Neuronal stem cell (in vitro differentiated cells): ENCODE results near the gene TENT4B.
"Not testable (repeated sequence)": the region's sequence is repeated elsewhere in the genome, so short reads cannot be mapped to it uniquely, and the experiment has no call there.

Source experiments
- DNase-seq: peaks from one replicate; pipeline ENCODE4 v3.0.0-alpha.2; 2013; ENCODE audit warnings: low spot score
- H2AFZ ChIP-seq: one replicate; pipeline ENCODE4 v1.6.1; 2013; ENCODE audit warnings: mild to moderate bottlenecking, low read length, inconsistent platforms
- H2AK5ac ChIP-seq: 2 replicates; pipeline ENCODE4 v1.6.1; 2013; ENCODE audit warnings: low read depth, mild to moderate bottlenecking, inconsistent platforms, low read length, moderate library complexity, mixed read lengths
- H2BK120ac ChIP-seq: 2 replicates; pipeline ENCODE4 v1.6.1; 2013; ENCODE audit warnings: low read depth, mild to moderate bottlenecking, inconsistent platforms, low read length, moderate library complexity, mixed read lengths
- H2BK12ac ChIP-seq: one replicate; pipeline ENCODE4 v1.6.1; 2013; ENCODE audit warnings: low read length, inconsistent platforms
- H2BK15ac ChIP-seq: 2 replicates; pipeline ENCODE4 v1.6.1; 2013; ENCODE audit warnings: mild to moderate bottlenecking, low read length, inconsistent platforms, mixed read lengths
- H2BK5ac ChIP-seq: one replicate; pipeline ENCODE4 v1.6.1; 2013; ENCODE audit warnings: inconsistent platforms, mild to moderate bottlenecking, low read length, moderate library complexity
- H3K14ac ChIP-seq: one replicate; pipeline ENCODE4 v1.6.1; 2013; ENCODE audit warnings: low read length, inconsistent platforms
- H3K18ac ChIP-seq: 2 replicates; pipeline ENCODE4 v1.6.1; 2013; ENCODE audit warnings: low read length, inconsistent platforms
- H3K23ac ChIP-seq: 2 replicates; pipeline ENCODE4 v1.6.1; 2013; ENCODE audit warnings: low read depth, mild to moderate bottlenecking, mixed read lengths, low read length, inconsistent platforms; ENCODE audit not compliant: poor library complexity
- H3K27ac ChIP-seq: replicated peaks from 3 replicates; pipeline ENCODE4 v1.5.1; 2013; ENCODE audit warnings: low read length, inconsistent platforms
- H3K27me3 ChIP-seq, 3 experiments: 2 replicates each; pipeline ENCODE4 v1.6.1; 2013; ENCODE audit warnings: low read length in 3 of 3, mild to moderate bottlenecking in 2 of 3, inconsistent platforms in 1 of 3, low read depth in 1 of 3, mixed read lengths in 1 of 3, moderate library complexity in 1 of 3; ENCODE audit not compliant: control insufficient read depth in 3 of 3, insufficient read depth in 3 of 3
- H3K36me3 ChIP-seq, 2 donors: replicated peaks in 1 of 2; 2 replicates each; pipeline ENCODE4 v1.6.1; 2013; ENCODE audit warnings: low read length in 2 of 2; ENCODE audit not compliant: control insufficient read depth in 2 of 2, insufficient read depth in 2 of 2
- H3K4ac ChIP-seq: 2 replicates; pipeline ENCODE4 v1.6.1; 2013; ENCODE audit warnings: inconsistent platforms, mild to moderate bottlenecking, low read length, moderate library complexity
- H3K4me1 ChIP-seq, 2 donors: 1 replicate in 1 of 2; 2 replicates in 1 of 2; pipeline ENCODE4 v1.6.1; 2013; ENCODE audit warnings: low read length in 2 of 2, low read depth in 1 of 2; ENCODE audit not compliant: control insufficient read depth in 2 of 2, insufficient read depth in 1 of 2
- H3K4me2 ChIP-seq: one replicate; pipeline ENCODE4 v1.6.1; 2013; ENCODE audit warnings: mild to moderate bottlenecking, low read length, inconsistent platforms; ENCODE audit not compliant: insufficient read depth, poor library complexity, severe bottlenecking
- H3K4me3 ChIP-seq, 2 donors: 2 replicates each; pipeline ENCODE4 v1.5.1; 2013; ENCODE audit warnings: low read length in 2 of 2, mild to moderate bottlenecking in 2 of 2, inconsistent platforms in 1 of 2, moderate library complexity in 1 of 2
- H3K79me1 ChIP-seq: one replicate; pipeline ENCODE4 v1.6.1; 2013; ENCODE audit warnings: low read depth, mild to moderate bottlenecking, inconsistent platforms, low read length, moderate library complexity
- H3K9ac ChIP-seq: one replicate; pipeline ENCODE4 v1.6.1; 2013; ENCODE audit warnings: mild to moderate bottlenecking, low read depth, low read length, inconsistent platforms; ENCODE audit not compliant: poor library complexity
- H3K9me3 ChIP-seq, 2 donors: replicated peaks in 1 of 2; 2 replicates each; pipeline versions ENCODE3 to v1.6.1; 2013; ENCODE audit warnings: low read length in 2 of 2, mild to moderate bottlenecking in 2 of 2, inconsistent platforms in 1 of 2, low read depth in 1 of 2, mixed read lengths in 1 of 2, moderate library complexity in 1 of 2; ENCODE audit not compliant: control insufficient read depth in 2 of 2, insufficient read depth in 1 of 2
- H4K8ac ChIP-seq: one replicate; pipeline ENCODE4 v1.6.1; 2013; ENCODE audit warnings: low read depth, mild to moderate bottlenecking, inconsistent platforms, low read length, moderate library complexity
- H4K91ac ChIP-seq: one replicate; pipeline ENCODE4 v1.6.1; 2013; ENCODE audit warnings: low read length, low read depth, mild to moderate bottlenecking, inconsistent platforms; ENCODE audit not compliant: poor library complexity
- WGBS, 2 donors: extraction: QIAGEN DNeasy Blood & Tissue Kit; methylation state at CpG; one replicate each; pipeline ENCODE4 v1.1.7; 2013; ENCODE audit warnings: missing lambda C conversion rate in 2 of 2, mixed read lengths in 1 of 2; ENCODE audit not compliant: insufficient read length in 2 of 2, insufficient replicate concordance in 1 of 2; ENCODE audit errors: extremely low coverage in 2 of 2; 5-methylcytosine and 5-hydroxymethylcytosine counted together

Gene TENT4B

GRCh38 chr16:50169555-50170096 lies 16.5 kb downstream of the TENT4B start:
- no CpG with 5 or more reads among the region's 2 CpGs for WGBS, 2 donors
- no peak for DNase-seq

GRCh38 chr16:50171773-50172172 lies 18.7 kb downstream of the TENT4B start:
- H4K8ac ChIP-seq, H3K36me3 ChIP-seq, H3K27ac ChIP-seq, H2BK15ac ChIP-seq, H3K18ac ChIP-seq, H3K23ac ChIP-seq, H4K91ac ChIP-seq, H3K4me3 ChIP-seq, H2BK5ac ChIP-seq, H3K79me1 ChIP-seq, H3K4me2 ChIP-seq, H3K4ac ChIP-seq, H3K4me1 ChIP-seq, DNase-seq, H2BK12ac ChIP-seq, H2BK120ac ChIP-seq, H2AFZ ChIP-seq, H3K14ac ChIP-seq, H3K9me3 ChIP-seq, H3K27me3 ChIP-seq, H3K9ac ChIP-seq, H2AK5ac ChIP-seq: not testable (repeated sequence)
- WGBS, 2 donors = no CpG with 5 or more reads among the region's 4 CpGs

More at GRCh38 chr16:50169555-50170096, 16.5 kb downstream of the TENT4B start:
- H3K27me3 ChIP-seq = no peaks in the 10 kb centered on the region
- no peak overlapping the region for H2BK15ac ChIP-seq
- no peak overlapping the region for H2BK12ac ChIP-seq
- H3K4me2 ChIP-seq = no peak overlapping the region
- H2AFZ ChIP-seq = no peak overlapping the region
- no peak overlapping the region for H3K14ac ChIP-seq
- no peak overlapping the region for H4K91ac ChIP-seq
- no peak overlapping the region for H3K18ac ChIP-seq
- H3K36me3 ChIP-seq = no peaks in the 10 kb centered on the region
- H2BK5ac ChIP-seq = no peak overlapping the region
- H3K27ac ChIP-seq = no peak overlapping the region
- H4K8ac ChIP-seq = no peak overlapping the region
- H3K23ac ChIP-seq = no peak overlapping the region
- H3K79me1 ChIP-seq = peaks cover 2% of the 10 kb centered on the region
- no peak overlapping the region for H3K4me3 ChIP-seq
- H3K4me1 ChIP-seq = no peaks in the 10 kb centered on the region
- H3K9me3 ChIP-seq = peaks cover 0 to 6% of the 10 kb centered on the region in 2 donors
- H2AK5ac ChIP-seq = no peak overlapping the region
- H3K4ac ChIP-seq = no peak overlapping the region
- H2BK120ac ChIP-seq = no peak overlapping the region
- H3K9ac ChIP-seq = no peak overlapping the region

- H4K91ac ChIP-seq = no peak overlapping the region
- no peak overlapping the region for H3K23ac ChIP-seq
- no CpG with 5 or more reads among the region's 4 CpGs for whole genome bisulfite sequencing, 2 donors
- no peak overlapping the region for H2BK5ac ChIP-seq
- H2AK5ac ChIP-seq = no peak overlapping the region
- H3K9me3 ChIP-seq = peaks cover 0 to 11% of the 10 kb centered on the region in 2 donors
- no peak overlapping the region for H2BK12ac ChIP-seq
- no peak overlapping the region for H3K9ac ChIP-seq
- no peak overlapping the region for H3K18ac ChIP-seq
- H3K4me1 ChIP-seq = no peaks in the 10 kb centered on the region
- H2AFZ ChIP-seq = no peak overlapping the region
- no peak overlapping the region for H3K4ac ChIP-seq
- no peak overlapping the region for H2BK120ac ChIP-seq
- H3K36me3 ChIP-seq = no peaks in the 10 kb centered on the region
- H3K27ac ChIP-seq = no peak overlapping the region
- H2BK15ac ChIP-seq = no peak overlapping the region
- H3K14ac ChIP-seq = no peak overlapping the region
- H3K27me3 ChIP-seq = no peaks in the 10 kb centered on the region
- no peak overlapping the region for H3K4me3 ChIP-seq
- H3K4me2 ChIP-seq = no peak overlapping the region
- no peaks in the 10 kb centered on the region for H3K79me1 ChIP-seq
- H4K8ac ChIP-seq = no peak overlapping the region
- no peak for DNase-seq
Measured at GRCh38 chr16:50172195-50172922, 19.3 kb downstream of the TENT4B start.

- H3K36me3 ChIP-seq = no peaks in the 10 kb centered on the region
- no peak overlapping the region for H2BK12ac ChIP-seq
- H4K8ac ChIP-seq = no peak overlapping the region
- WGBS, 2 donors = no CpG with 5 or more reads among the region's 5 CpGs
- peaks cover 0 to 8% of the 10 kb centered on the region in 2 donors for H3K9me3 ChIP-seq
- H4K91ac ChIP-seq = no peak overlapping the region
- H3K79me1 ChIP-seq = no peaks in the 10 kb centered on the region
- H3K9ac ChIP-seq = no peak overlapping the region
- H2BK120ac ChIP-seq = no peak overlapping the region
- H3K4me3 ChIP-seq = no peak overlapping the region
- no peak overlapping the region for H3K4ac ChIP-seq
- no peaks in the 10 kb centered on the region for H3K4me1 ChIP-seq
- H2BK15ac ChIP-seq = no peak overlapping the region
- H3K18ac ChIP-seq = no peak overlapping the region
- H3K27me3 ChIP-seq = no peaks in the 10 kb centered on the region
- no peak overlapping the region for H3K4me2 ChIP-seq
- H2BK5ac ChIP-seq = no peak overlapping the region
- H2AK5ac ChIP-seq = no peak overlapping the region
- no peak overlapping the region for H2AFZ ChIP-seq
- no peak for DNase-seq
- H3K23ac ChIP-seq = no peak overlapping the region
- no peak overlapping the region for H3K14ac ChIP-seq
- H3K27ac ChIP-seq = no peak overlapping the region
Measured at GRCh38 chr16:50173316-50173715, 20.2 kb downstream of the TENT4B start.
